SH-SY5Y (cell line): ENCODE data around the gene FBXO5.

Experiments
- GATA2 ChIP-seq: IDR thresholded peaks from 2 replicates; pipeline ENCODE4 v1.6.1; 2011; ENCODE audit warnings: mild to moderate bottlenecking, low read depth, low read length
- GATA3 ChIP-seq: IDR thresholded peaks from 2 replicates; pipeline ENCODE4 v1.6.1; 2011; ENCODE audit warnings: low read depth, mild to moderate bottlenecking, low read length, moderate library complexity

GRCh38 chr6:153028286-153028685 lies 45.4 kb upstream of the FBXO5 start:
- TF ChIP-seq GATA2 (no peak), GATA3 (no peak)
